GM23338 (cell line): ENCODE results near the gene VLDLR. TPM values are rescaled to one million over a fixed set of nuclear protein-coding genes. Genes with fewer than 3 reads are reported as not detected.

Experiments used
- ATAC-seq: fragments of 200-7000 bp; cut with Tn5 transposase; 3 replicates; pipeline ENCODE4 v1.9.1; 2020
- DNase-seq: peaks from one replicate; pipeline ENCODE4 v3.0.0-alpha.2; 2015; ENCODE audit warnings: low spot score
- H2AFZ ChIP-seq: fragments of 200-600 bp; sonication (generic); 2 replicates; pipeline ENCODE4 v1.8.0; 2016; ENCODE audit warnings: antibody characterized with exemption, mild to moderate bottlenecking, moderate library complexity
- H3F3A ChIP-seq: fragments of 200-600 bp; sonication (generic); replicated peaks from 2 replicates; pipeline ENCODE4 v1.8.0; 2017; ENCODE audit warnings: antibody characterized with exemption, mixed run types, low read depth
- H3K27ac ChIP-seq: fragments of 200-600 bp; sonication (generic); 2 replicates; pipeline ENCODE4 v1.6.1; 2016; ENCODE audit warnings: low read depth
- H3K27me3 ChIP-seq: fragments of 200-600 bp; sonication (generic); 2 replicates; pipeline ENCODE4 v1.8.0; 2016; ENCODE audit warnings: mild to moderate bottlenecking, mixed run types, moderate library complexity; ENCODE audit not compliant: insufficient read depth
- H3K36me3 ChIP-seq: fragments of 200-600 bp; sonication (generic); 2 replicates; pipeline ENCODE4 v1.8.0; 2016; ENCODE audit warnings: mild to moderate bottlenecking; ENCODE audit not compliant: insufficient read depth
- H3K4me1 ChIP-seq: fragments of 200-600 bp; sonication (generic); 2 replicates; pipeline ENCODE4 v1.8.0; 2016; ENCODE audit warnings: mild to moderate bottlenecking, moderate library complexity; ENCODE audit not compliant: insufficient read depth
- H3K4me2 ChIP-seq: fragments of 200-600 bp; sonication (generic); 2 replicates; pipeline ENCODE4 v1.7.1; 2017; ENCODE audit warnings: mixed run types
- H3K4me3 ChIP-seq: fragments of 200-600 bp; sonication (generic); 2 replicates; pipeline ENCODE4 v1.6.1; 2016; ENCODE audit warnings: mixed run types
- H3K79me2 ChIP-seq: fragments of 200-600 bp; sonication (generic); replicated peaks from 2 replicates; pipeline ENCODE4 v1.8.0; 2017; ENCODE audit warnings: mild to moderate bottlenecking; ENCODE audit not compliant: insufficient read depth
- H3K9me2 ChIP-seq: fragments of 200-600 bp; sonication (generic); 2 replicates; pipeline ENCODE4 v1.8.0; 2017; ENCODE audit not compliant: insufficient read depth
- H4K20me1 ChIP-seq: fragments of 200-600 bp; sonication (generic); replicated peaks from 2 replicates; pipeline ENCODE4 v1.8.0; 2017; ENCODE audit warnings: mild to moderate bottlenecking; ENCODE audit not compliant: insufficient read depth
- H3K27ac Mint-ChIP-seq: 2 replicates; pipeline ENCODE4 v1.8.0; 2020; ENCODE audit warnings: inconsistent platforms, mild to moderate bottlenecking, moderate library complexity, mixed read lengths
- H3K27me3 Mint-ChIP-seq: 3 replicates; pipeline ENCODE4 v1.8.0; 2022; ENCODE audit warnings: low read depth, mild to moderate bottlenecking, moderate library complexity, mixed read lengths, inconsistent platforms; ENCODE audit not compliant: insufficient read depth, poor library complexity
- H3K36me3 Mint-ChIP-seq: 3 replicates; pipeline ENCODE4 v1.8.0; 2021; ENCODE audit warnings: low read depth, mild to moderate bottlenecking, inconsistent platforms, moderate library complexity, mixed read lengths
- H3K4me1 Mint-ChIP-seq: 3 replicates; pipeline ENCODE4 v1.8.0; 2020; ENCODE audit warnings: mild to moderate bottlenecking, inconsistent platforms, mixed read lengths
- H3K4me3 Mint-ChIP-seq: 3 replicates; pipeline ENCODE4 v1.8.0; 2021; ENCODE audit warnings: moderate library complexity, mild to moderate bottlenecking, inconsistent platforms, mixed read lengths
- H3K9me3 Mint-ChIP-seq: 3 replicates; pipeline ENCODE4 v1.8.0; 2020; ENCODE audit warnings: moderate library complexity, mild to moderate bottlenecking, inconsistent platforms, mixed read lengths
- EZH2 ChIP-seq: fragments of 200-600 bp; sonication (generic); IDR thresholded peaks from one replicate; pipeline ENCODE4 v1.8.0; 2017; ENCODE audit warnings: antibody characterized with exemption, mild to moderate bottlenecking, low read depth; ENCODE audit not compliant: unreplicated experiment
- JUNB ChIP-seq: IDR thresholded peaks from one replicate; pipeline ENCODE4 v1.6.1; 2016; ENCODE audit warnings: antibody characterized with exemption; ENCODE audit not compliant: unreplicated experiment
- NANOG ChIP-seq: IDR thresholded peaks from 2 replicates; pipeline ENCODE4 v1.6.1; 2016; ENCODE audit warnings: antibody characterized with exemption, borderline replicate concordance
- STAT1 ChIP-seq: IDR thresholded peaks from one replicate; pipeline ENCODE4 v1.6.1; 2016; ENCODE audit warnings: antibody characterized with exemption; ENCODE audit not compliant: unreplicated experiment
- ZNF114 ChIP-seq: fragments of 250-450 bp; sonication (Bioruptor Pico); IDR thresholded peaks from 2 replicates; pipeline ENCODE4 v1.5.0; 2020; ENCODE audit warnings: mild to moderate bottlenecking, moderate library complexity
- ZNF331 ChIP-seq: fragments of 250-450 bp; sonication (Bioruptor Pico); IDR thresholded peaks from 2 replicates; pipeline ENCODE4 v1.5.0; 2020; ENCODE audit warnings: low read depth, mild to moderate bottlenecking, moderate library complexity
- ZNF462 ChIP-seq: fragments of 250-450 bp; sonication (Bioruptor Pico); IDR thresholded peaks from 2 replicates; pipeline ENCODE4 v1.5.0; 2020; ENCODE audit warnings: mild to moderate bottlenecking, moderate library complexity
- polyA plus RNA-seq: library from polyadenylated mRNA; unstranded; fragments of >200 nt; fragmentation: Nextera tagmentation; extraction: Ambion mirVana; gene quantifications from 2 replicates; pipeline ENCODE4 v1.2.1, GENCODE V29; 2016
- total RNA-seq: library from RNA; depleted of rRNA; stranded (reverse); fragments of >200 nt; shearing (Covaris generic); gene quantifications from 2 replicates; pipeline ENCODE4 v1.2.3, GENCODE V29; 2014

VLDLR gene
- total and polyA plus RNA-seq, 2 experiments from 2014 or later, result 14.9 to 49.8 TPM

- Mint-ChIP-seq H3K27ac (no peak overlapping the region), H3K4me3 (no peak overlapping the region), H3K9me3 (no peaks in the 10 kb centered on the region), H3K27me3 (no peaks in the 10 kb centered on the region), H3K36me3 (peaks cover 81% of the 10 kb centered on the region), H3K4me1 (peaks cover 8% of the 10 kb centered on the region)
- no peaks in the 10 kb centered on the region for H3K27me3 ChIP-seq
- 0 out of 2 replicates have a peak, but pooled peaks cover 4% of the 10 kb centered on the region for H4K20me1 ChIP-seq
- H3K27ac ChIP-seq, result no peak overlapping the region
- ATAC-seq (no peak), DNase-seq (no peak)
- peaks cover 54% of the 10 kb centered on the region for H3K36me3 ChIP-seq
- TF ChIP-seq STAT1, result no peak
- no peak for TF ChIP-seq ZNF462 (CRISPR knock-in tag)
- TF ChIP-seq NANOG, result no peak
- no peak for TF ChIP-seq JUNB
- no peak for TF ChIP-seq EZH2
- no peak for TF ChIP-seq ZNF331 (CRISPR knock-in tag)
- no peak for TF ChIP-seq ZNF114 (CRISPR knock-in tag)
- H3K4me2 ChIP-seq, result no peak overlapping the region
- peaks cover 34% of the 10 kb centered on the region for H3K79me2 ChIP-seq
- no peaks in the 10 kb centered on the region for H3F3A ChIP-seq
- no peak overlapping the region for H2AFZ ChIP-seq
- no peaks in the 10 kb centered on the region for H3K9me2 ChIP-seq
- no peak overlapping the region for H3K4me3 ChIP-seq
- H3K4me1 ChIP-seq, result peaks cover 4% of the 10 kb centered on the region; the same call in 1 of the 2 replicates
Measured at GRCh38 chr9:2638871-2639673, 17.5 kb downstream of the VLDLR start.
